SH-SY5Y (cell line): ENCODE measurements around the gene DNAH9.

Experiments used
- GATA2 ChIP-seq: IDR thresholded peaks from 2 replicates; pipeline ENCODE4 v1.6.1; 2011; ENCODE audit warnings: mild to moderate bottlenecking, low read depth, low read length
- GATA3 ChIP-seq: IDR thresholded peaks from 2 replicates; pipeline ENCODE4 v1.6.1; 2011; ENCODE audit warnings: low read depth, mild to moderate bottlenecking, low read length, moderate library complexity

DNA sequence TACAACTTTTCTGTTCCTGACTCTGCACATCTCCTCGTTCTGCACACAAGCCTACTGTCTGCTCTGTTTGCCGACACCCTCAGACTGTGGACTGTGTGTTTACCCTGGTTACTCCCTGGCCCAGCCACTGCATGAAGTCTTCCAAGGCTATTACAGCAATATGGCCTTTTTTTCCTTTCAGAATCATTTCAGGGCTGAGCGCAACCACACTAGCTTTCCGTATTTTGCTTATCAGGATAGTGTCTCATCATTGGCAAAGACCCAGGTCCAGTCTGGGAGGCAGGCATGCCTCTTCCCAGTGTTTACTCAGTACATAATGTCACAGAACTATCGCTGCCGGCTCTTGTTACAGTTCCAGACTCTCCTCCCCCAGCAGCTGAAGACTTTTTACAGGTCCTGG is 10.1 kb downstream of the DNAH9 start:
- no peak for TF ChIP-seq GATA3
- no peak; the same call in 1 of the 2 replicates for TF ChIP-seq GATA2
